DND-41 (cell line): ENCODE data around the gene GLS.

ENCODE experiments used
- ATAC-seq: fragments of 200-7000 bp; cut with Tn5 transposase; 3 replicates; pipeline ENCODE4 v1.9.1; 2021; ENCODE audit warnings: low read depth; ENCODE audit not compliant: insufficient read depth
- DNase-seq: peaks from one replicate; pipeline ENCODE4 v3.0.0-alpha.2; 2020
- H2AFZ ChIP-seq: 2 replicates; pipeline ENCODE4 v1.6.0; 2012; ENCODE audit warnings: low read depth, low read length
- H3K27ac ChIP-seq: 2 replicates; pipeline ENCODE4 v1.5.1; 2012; ENCODE audit warnings: low read length, inconsistent platforms
- H3K27me3 ChIP-seq: fragments of 200-600 bp; sonication (generic); 2 replicates; pipeline ENCODE4 v1.6.0; 2012; ENCODE audit warnings: low read length, mild to moderate bottlenecking, inconsistent platforms; ENCODE audit not compliant: insufficient read depth, poor library complexity
- H3K36me3 ChIP-seq: 2 replicates; pipeline ENCODE4 v1.5.1; 2012; ENCODE audit warnings: low read length, inconsistent platforms; ENCODE audit not compliant: insufficient read depth
- H3K4me1 ChIP-seq: 2 replicates; pipeline ENCODE4 v1.5.1; 2012; ENCODE audit warnings: mild to moderate bottlenecking, low read length; ENCODE audit not compliant: insufficient read depth
- H3K4me2 ChIP-seq: 2 replicates; pipeline ENCODE4 v1.6.0; 2012; ENCODE audit warnings: mild to moderate bottlenecking, moderate library complexity, low read length, inconsistent platforms; ENCODE audit not compliant: insufficient read depth
- H3K4me3 ChIP-seq, 2 experiments: fragments of 200-600 bp in 1 of 2; shearing (Covaris generic) in 1 of 2; 2 replicates each; pipeline ENCODE4 v1.5.1; 2012 to 2016; ENCODE audit warnings: inconsistent platforms in 2 of 2, low read length in 2 of 2, mild to moderate bottlenecking in 2 of 2, low read depth in 1 of 2, moderate library complexity in 1 of 2
- H3K79me2 ChIP-seq: 2 replicates; pipeline ENCODE4 v1.6.0; 2012; ENCODE audit warnings: low read length, inconsistent platforms; ENCODE audit not compliant: insufficient read depth
- H3K9ac ChIP-seq: 2 replicates; pipeline ENCODE4 v1.6.0; 2012; ENCODE audit warnings: low read depth, mild to moderate bottlenecking, inconsistent platforms, low read length, moderate library complexity
- H3K9me3 ChIP-seq: 2 replicates; pipeline ENCODE4 v1.5.1; 2012; ENCODE audit warnings: low read length, moderate library complexity, mild to moderate bottlenecking, inconsistent platforms; ENCODE audit not compliant: insufficient read depth, severe bottlenecking
- H4K20me1 ChIP-seq: 2 replicates; pipeline ENCODE4 v1.6.0; 2012; ENCODE audit warnings: low read length; ENCODE audit not compliant: insufficient read depth
- EZH2 ChIP-seq: IDR thresholded peaks from 3 replicates; pipeline ENCODE4 v1.6.1; 2012; ENCODE audit warnings: borderline replicate concordance, low read depth, mild to moderate bottlenecking, moderate library complexity, low read length, inconsistent platforms; ENCODE audit not compliant: severe bottlenecking
- TF ChIP-seq, protein P1 (sequence below): IDR thresholded peaks from 2 replicates; pipeline ENCODE4 v1.5.1; 2012; ENCODE audit warnings: borderline replicate concordance, low read length, moderate library complexity, mild to moderate bottlenecking; ENCODE audit not compliant: poor library complexity, severe bottlenecking; ENCODE audit errors: extremely low read depth

GLS gene

DNA sequence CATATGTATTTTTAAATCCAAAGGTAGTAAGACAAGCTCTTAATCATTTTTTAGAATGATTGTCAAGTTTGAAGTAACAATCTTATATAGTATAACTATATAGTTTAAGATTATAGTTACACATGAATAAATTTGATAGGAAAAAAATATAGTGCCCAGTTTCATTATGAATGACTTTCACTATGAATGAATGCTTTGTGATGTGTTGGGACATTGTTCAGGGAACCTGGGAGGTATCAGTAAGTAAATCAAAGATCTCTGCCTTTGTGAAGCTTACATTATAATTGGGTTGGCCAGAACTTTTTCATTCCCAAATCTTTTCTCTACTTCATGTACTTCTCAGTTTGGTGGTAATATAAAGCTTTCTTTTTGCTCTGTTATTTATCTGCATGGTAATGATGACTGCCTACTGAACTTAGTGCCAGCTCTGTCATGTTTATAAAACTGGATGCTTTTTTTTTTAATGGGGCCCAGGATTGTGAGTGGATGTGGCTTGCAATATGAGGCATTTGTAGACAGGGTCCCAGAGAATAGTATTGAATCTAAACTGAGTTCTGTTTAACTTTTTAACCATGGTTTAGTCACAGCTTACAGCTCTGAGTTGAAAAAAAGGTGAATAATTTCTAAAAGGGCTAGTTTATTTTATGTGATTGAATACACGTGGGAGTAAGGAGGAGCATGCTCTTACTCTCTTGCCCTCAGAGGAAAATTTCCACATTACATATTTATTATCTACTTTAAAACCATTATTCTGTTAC is 23.3 kb downstream of the GLS start:
- Histone ChIP-seq H3K9me3 (no peaks in the 10 kb centered on the region), H3K4me3 (no peak overlapping the region), H3K79me2 (peaks cover 6% of the 10 kb centered on the region; the same call in 1 of the 2 replicates), H4K20me1 (no peaks in the 10 kb centered on the region; the same call in 1 of the 2 replicates), H3K4me1 (no peaks in the 10 kb centered on the region), H2AFZ (no peak overlapping the region), H3K27ac (no peak overlapping the region), H3K36me3 (peaks cover 75% of the 10 kb centered on the region), H3K4me2 (no peak overlapping the region), H3K27me3 (no peaks in the 10 kb centered on the region), H3K9ac (no peak overlapping the region)
- DNase-seq (no peak), ATAC-seq (no peak)
- TF ChIP-seq EZH2 = no peak

DNA sequence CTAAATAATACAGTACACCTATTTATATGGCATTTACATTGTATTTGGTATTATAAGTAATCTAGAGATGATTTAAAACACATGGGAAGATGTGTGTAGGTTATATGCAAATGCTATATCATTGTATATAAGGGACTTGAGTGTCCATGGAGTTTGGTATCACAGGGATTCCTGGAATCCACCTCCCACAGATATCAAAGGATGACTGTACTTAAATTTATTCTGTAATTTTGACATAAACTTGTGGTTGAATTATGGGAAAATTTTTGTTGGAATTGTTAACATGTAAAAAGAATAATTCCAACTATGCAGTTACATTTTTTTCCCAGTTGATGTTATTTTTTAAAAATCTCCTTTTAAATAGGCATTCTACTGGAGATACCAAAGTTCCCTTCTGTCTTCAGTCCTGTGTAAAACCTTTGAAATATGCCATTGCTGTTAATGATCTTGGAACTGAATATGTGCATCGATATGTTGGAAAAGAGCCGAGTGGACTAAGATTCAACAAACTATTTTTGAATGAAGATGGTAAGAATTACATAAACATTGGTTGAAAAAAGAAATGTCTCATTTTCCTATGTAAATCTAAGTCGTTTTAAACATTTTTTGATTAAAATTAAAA is 24.1 kb downstream of the GLS start:
- no peak overlapping the region for H3K27ac ChIP-seq
- no peaks in the 10 kb centered on the region for H3K27me3 ChIP-seq
- H4K20me1 ChIP-seq = peaks cover 2% of the 10 kb centered on the region; the same call in 1 of the 2 replicates
- DNase-seq (no peak), ATAC-seq (no peak)
- H3K9me3 ChIP-seq = no peaks in the 10 kb centered on the region
- H3K4me2 ChIP-seq = no peak overlapping the region
- TF ChIP-seq EZH2 = no peak
- TF ChIP-seq, protein P1, sequence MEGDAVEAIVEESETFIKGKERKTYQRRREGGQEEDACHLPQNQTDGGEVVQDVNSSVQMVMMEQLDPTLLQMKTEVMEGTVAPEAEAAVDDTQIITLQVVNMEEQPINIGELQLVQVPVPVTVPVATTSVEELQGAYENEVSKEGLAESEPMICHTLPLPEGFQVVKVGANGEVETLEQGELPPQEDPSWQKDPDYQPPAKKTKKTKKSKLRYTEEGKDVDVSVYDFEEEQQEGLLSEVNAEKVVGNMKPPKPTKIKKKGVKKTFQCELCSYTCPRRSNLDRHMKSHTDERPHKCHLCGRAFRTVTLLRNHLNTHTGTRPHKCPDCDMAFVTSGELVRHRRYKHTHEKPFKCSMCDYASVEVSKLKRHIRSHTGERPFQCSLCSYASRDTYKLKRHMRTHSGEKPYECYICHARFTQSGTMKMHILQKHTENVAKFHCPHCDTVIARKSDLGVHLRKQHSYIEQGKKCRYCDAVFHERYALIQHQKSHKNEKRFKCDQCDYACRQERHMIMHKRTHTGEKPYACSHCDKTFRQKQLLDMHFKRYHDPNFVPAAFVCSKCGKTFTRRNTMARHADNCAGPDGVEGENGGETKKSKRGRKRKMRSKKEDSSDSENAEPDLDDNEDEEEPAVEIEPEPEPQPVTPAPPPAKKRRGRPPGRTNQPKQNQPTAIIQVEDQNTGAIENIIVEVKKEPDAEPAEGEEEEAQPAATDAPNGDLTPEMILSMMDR = no peak
- H3K36me3 ChIP-seq = peaks cover 78% of the 10 kb centered on the region
- H3K4me3 ChIP-seq = no peak overlapping the region
- H3K79me2 ChIP-seq = peaks cover 6% of the 10 kb centered on the region; the same call in 1 of the 2 replicates
- no peak overlapping the region for H3K9ac ChIP-seq
- H3K4me1 ChIP-seq = no peaks in the 10 kb centered on the region
- H2AFZ ChIP-seq = no peak overlapping the region

DNA sequence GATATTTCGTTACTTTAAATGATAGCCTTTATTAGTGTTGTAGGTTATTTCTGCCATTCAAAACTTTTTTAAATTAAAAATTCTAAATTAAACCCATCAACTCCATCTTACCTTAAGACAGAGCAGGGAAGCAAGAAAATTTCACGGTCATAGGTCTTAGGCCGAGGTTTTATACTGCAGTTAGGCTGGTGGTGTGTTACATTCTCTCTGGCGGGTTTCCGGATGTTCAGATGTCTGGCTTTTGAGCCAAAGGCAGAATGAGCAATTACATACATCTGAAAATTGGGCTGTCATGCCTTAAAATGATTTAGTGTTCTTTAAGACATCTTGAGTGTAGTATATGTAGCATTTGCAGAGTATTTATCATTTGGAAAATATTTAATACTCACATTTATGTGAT is 27.9 kb downstream of the GLS start:
- ATAC-seq = no peak
- no peaks in the 10 kb centered on the region for H3K27me3 ChIP-seq

DNA sequence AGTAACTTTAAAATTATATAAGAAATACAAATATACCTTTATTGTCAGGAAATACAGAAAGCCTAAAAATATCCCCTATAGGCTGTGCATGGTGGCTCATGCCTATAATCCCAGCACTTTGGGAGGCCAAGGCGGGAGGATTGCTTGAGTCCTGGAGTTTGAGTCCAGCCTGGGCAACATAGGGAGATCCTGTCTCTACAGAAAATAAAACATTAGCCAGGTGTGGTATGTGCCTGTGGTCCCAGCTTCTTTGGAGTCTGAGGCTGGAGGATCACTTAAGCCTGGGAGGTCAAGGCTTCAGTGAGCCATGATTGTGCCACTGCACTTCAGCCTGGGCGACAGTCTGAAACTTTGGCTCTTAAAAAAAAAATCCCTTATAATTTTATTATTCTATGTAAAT is 29.1 kb downstream of the GLS start:
- Histone ChIP-seq H3K4me1 (no peaks in the 10 kb centered on the region), H3K36me3 (peaks cover 76% of the 10 kb centered on the region), H4K20me1 (peaks cover 3% of the 10 kb centered on the region; the same call in 1 of the 2 replicates), H3K4me2 (no peak overlapping the region), H3K9ac (no peak overlapping the region), H2AFZ (no peak overlapping the region), H3K9me3 (no peaks in the 10 kb centered on the region), H3K27me3 (no peaks in the 10 kb centered on the region), H3K27ac (no peak overlapping the region), H3K79me2 (peaks cover 13% of the 10 kb centered on the region; the same call in 1 of the 2 replicates), H3K4me3 (no peak overlapping the region)
- no peak for TF ChIP-seq EZH2
- TF ChIP-seq, protein P1 = no peak
- no peak for ATAC-seq
- no peak for DNase-seq

More for the DNA sequence above, 27.9 kb downstream of the GLS start:
- Histone ChIP-seq H2AFZ (no peak overlapping the region), H4K20me1 (peaks cover 3% of the 10 kb centered on the region; the same call in 1 of the 2 replicates), H3K79me2 (peaks cover 8% of the 10 kb centered on the region; the same call in 1 of the 2 replicates), H3K4me1 (no peaks in the 10 kb centered on the region), H3K27ac (no peak overlapping the region), H3K9me3 (no peaks in the 10 kb centered on the region), H3K36me3 (peaks cover 77% of the 10 kb centered on the region), H3K4me2 (no peak overlapping the region), H3K9ac (no peak overlapping the region), H3K4me3 (no peak overlapping the region)
- DNase-seq = no peak
- TF ChIP-seq EZH2 = no peak
